ENCODE data around the gene SLC10A3. TPM values are rescaled to one million over a fixed set of nuclear protein-coding genes. Genes with fewer than 3 reads are reported as not detected.
A peak's percentile ranks its signal among the peaks of the same experiment; 100 is the strongest.

Gene SLC10A3
- total and polyA plus RNA-seq, 10 of the 15 experiments (the other 5 are each of a cell fraction or from before 2014, with no cell fraction given): 1.7 to 23.5 (median 11.0) TPM

DNA sequence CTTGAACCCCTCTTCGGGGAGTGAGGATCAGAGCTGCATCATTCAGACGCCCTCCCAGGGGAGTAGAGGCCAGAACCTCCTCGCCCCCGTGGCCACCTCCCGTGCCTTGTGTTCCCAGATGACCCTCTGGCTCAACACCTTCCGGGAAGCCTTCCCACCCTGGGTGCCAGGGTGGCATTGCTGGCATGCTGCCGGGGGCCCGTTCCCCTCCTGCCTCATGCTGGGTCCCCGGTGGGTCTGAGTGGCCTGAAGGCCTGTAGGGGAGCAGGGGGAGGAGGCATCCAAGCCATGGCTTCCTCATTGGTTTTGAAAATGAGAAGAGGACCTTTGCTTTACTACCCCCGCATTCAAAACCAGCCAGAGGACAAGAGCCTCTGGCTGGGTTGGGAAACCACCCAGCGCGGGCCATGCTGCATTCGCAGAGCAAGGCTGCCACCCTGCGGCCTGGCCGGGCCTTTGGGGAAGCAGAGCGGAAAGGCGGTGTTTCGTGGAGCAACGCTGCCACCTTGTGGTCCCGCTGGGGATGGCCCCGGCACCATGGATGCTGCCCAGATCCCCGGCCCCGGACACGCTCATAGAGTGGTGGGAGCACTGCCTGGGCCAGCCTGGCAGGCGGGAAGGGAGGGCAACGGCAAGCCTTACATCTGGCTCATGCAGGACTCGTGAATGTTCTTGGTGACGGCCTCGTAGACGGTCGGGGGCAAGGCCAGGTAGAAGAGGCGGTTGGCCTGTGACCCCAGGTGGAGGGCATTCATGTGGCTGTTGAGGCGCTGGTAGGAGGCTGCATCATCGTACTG is 44.3 kb upstream of the SLC10A3 start:
- POLR2A ChIA-PET: interaction anchor here (0.7 kb wide), 1 partner anchor 162 kb away, joined by 5 read pairs; no protein-coding TSS in a partner anchor
- Histone ChIP-seq H3K36me3 (ENCODE audit: control insufficient read depth in 2 of 2, insufficient read depth in 2 of 2, low read length in 1 of 2) (peaks cover 4 to 8% of the 10 kb centered on the region in 2 experiments), H3K27me3 (replicated peaks in 1 of 2; ENCODE audit: control insufficient read depth in 2 of 2, insufficient read depth in 2 of 2, low read length in 1 of 2) (no peaks in the 10 kb centered on the region), H2AFZ (ENCODE audit: control insufficient read depth, low read depth, low read length) (no peak overlapping the region), H3K9ac (ENCODE audit: control insufficient read depth, insufficient read depth, low read length) (no peak overlapping the region), H3K4me3 (no peak overlapping the region), H3K4me1 (ENCODE audit: control insufficient read depth, insufficient read depth, low read length) (peaks cover 5% of the 10 kb centered on the region), H3K27ac (ENCODE audit: control insufficient read depth, insufficient read depth) (peak overlapping the region; percentile 62), H3K79me2 (ENCODE audit: control insufficient read depth, insufficient read depth, low read length) (no peaks in the 10 kb centered on the region), H4K20me1 (ENCODE audit: control insufficient read depth, insufficient read depth) (no peaks in the 10 kb centered on the region), H3K4me2 (ENCODE audit: control insufficient read depth, insufficient read depth) (peak overlapping the region; percentile 44; the same call in 1 of the 2 replicates), H3K9me3 (replicated peaks; ENCODE audit: control insufficient read depth, insufficient read depth, low read length) (no peaks in the 10 kb centered on the region)
- RAD21 ChIA-PET (ENCODE audit: unreplicated experiment): interaction anchor here (1.6 to 2.0 kb wide), 2 partner anchors 160 to 161 kb away, joined by 3 to 11 read pairs; no protein-coding TSS in a partner anchor
- peak; percentile 38 for DNase-seq (ENCODE audit: low read depth, low spot score)
- in situ Hi-C loops (cut with MboI): loop anchor here (5.0 to 25.0 kb wide), 3 partner anchors 157 to 1577 kb away; partner anchors contain the start of genes EMD and OPN1LW
- intact Hi-C loops (cut with micrococcal nuclease; ENCODE audit: unreplicated experiment): loop anchor here (2.0 kb wide), 2 partner anchors 162 to 218 kb away; no protein-coding TSS in a partner anchor
- SMC1A ChIA-PET (ENCODE audit: uncharacterized antibody, unreplicated experiment): interaction anchor here (1.0 to 1.4 kb wide), 2 partner anchors 9 to 161 kb away, joined by 4 read pairs; no protein-coding TSS in a partner anchor
- 23% methylated on average over 25 of the region's 34 CpGs for WGBS (ENCODE audit: insufficient coverage, insufficient replicate concordance, low lambda C conversion rate, missing lambda C conversion rate)
- peak; percentile 99 for ATAC-seq
- no TSS peak for BruUV-seq (replicated peaks)
- CTCF ChIA-PET: interaction anchor here (0.6 to 2.2 kb wide), 4 partner anchors 9 to 399 kb away, joined by 3 to 18 read pairs (median 6); no protein-coding TSS in a partner anchor
- peak; percentile 90 for FAIRE-seq
- TF ChIP-seq, protein P1, sequence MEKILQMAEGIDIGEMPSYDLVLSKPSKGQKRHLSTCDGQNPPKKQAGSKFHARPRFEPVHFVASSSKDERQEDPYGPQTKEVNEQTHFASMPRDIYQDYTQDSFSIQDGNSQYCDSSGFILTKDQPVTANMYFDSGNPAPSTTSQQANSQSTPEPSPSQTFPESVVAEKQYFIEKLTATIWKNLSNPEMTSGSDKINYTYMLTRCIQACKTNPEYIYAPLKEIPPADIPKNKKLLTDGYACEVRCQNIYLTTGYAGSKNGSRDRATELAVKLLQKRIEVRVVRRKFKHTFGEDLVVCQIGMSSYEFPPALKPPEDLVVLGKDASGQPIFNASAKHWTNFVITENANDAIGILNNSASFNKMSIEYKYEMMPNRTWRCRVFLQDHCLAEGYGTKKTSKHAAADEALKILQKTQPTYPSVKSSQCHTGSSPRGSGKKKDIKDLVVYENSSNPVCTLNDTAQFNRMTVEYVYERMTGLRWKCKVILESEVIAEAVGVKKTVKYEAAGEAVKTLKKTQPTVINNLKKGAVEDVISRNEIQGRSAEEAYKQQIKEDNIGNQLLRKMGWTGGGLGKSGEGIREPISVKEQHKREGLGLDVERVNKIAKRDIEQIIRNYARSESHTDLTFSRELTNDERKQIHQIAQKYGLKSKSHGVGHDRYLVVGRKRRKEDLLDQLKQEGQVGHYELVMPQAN (conservative IDR thresholded peaks at IDR 0.05): no peak
- TF ChIP-seq IKZF1 (conservative IDR thresholded peaks at IDR 0.05) (peak; percentile 47; the same call in 1 of the 2 replicates), CBX3 (IDR thresholded peaks at IDR 0.05; ENCODE audit: borderline replicate concordance, low read depth) (no peak), ZNF207 (IDR thresholded peaks at IDR 0.05; ENCODE audit: borderline replicate concordance) (peak; percentile 86; the same call in 1 of the 2 replicates), JUND (IDR thresholded peaks at IDR 0.05; ENCODE audit: low read depth, low read length) (peak; percentile 18; the same call in 1 of the 2 replicates), NR2F1 (conservative IDR thresholded peaks at IDR 0.05) (peak; percentile 39; the same call in 1 of the 2 replicates), HDGF (IDR thresholded peaks at IDR 0.05) (peak; percentile 50; the same call in 1 of the 2 replicates), RAD21 (IDR thresholded peaks at IDR 0.05; ENCODE audit: insufficient read depth, low read depth, low read length) (peak; percentile 100), EGR1 (IDR thresholded peaks at IDR 0.05; ENCODE audit: borderline replicate concordance in 1 of 2, low read depth in 2 of 2, low read length in 2 of 2) (peak in 1 of 2 experiments; percentile 58; a peak in 2 of 3 replicates), TCF7 (IDR thresholded peaks at IDR 0.05; ENCODE audit: borderline replicate concordance) (no peak), POLR2AphosphoS2 (IDR thresholded peaks at IDR 0.05; ENCODE audit: low read depth, low read length) (no peak), CBFB (IDR thresholded peaks at IDR 0.05; ENCODE audit: low read depth) (no peak), SMC3 (IDR thresholded peaks at IDR 0.05; ENCODE audit: borderline replicate concordance, low read length) (peak; percentile 100)
- TF ChIP-seq, protein P2, sequence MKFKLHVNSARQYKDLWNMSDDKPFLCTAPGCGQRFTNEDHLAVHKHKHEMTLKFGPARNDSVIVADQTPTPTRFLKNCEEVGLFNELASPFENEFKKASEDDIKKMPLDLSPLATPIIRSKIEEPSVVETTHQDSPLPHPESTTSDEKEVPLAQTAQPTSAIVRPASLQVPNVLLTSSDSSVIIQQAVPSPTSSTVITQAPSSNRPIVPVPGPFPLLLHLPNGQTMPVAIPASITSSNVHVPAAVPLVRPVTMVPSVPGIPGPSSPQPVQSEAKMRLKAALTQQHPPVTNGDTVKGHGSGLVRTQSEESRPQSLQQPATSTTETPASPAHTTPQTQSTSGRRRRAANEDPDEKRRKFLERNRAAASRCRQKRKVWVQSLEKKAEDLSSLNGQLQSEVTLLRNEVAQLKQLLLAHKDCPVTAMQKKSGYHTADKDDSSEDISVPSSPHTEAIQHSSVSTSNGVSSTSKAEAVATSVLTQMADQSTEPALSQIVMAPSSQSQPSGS (IDR thresholded peaks at IDR 0.05; ENCODE audit: low read length): no peak
- TF ChIP-seq, protein P3, sequence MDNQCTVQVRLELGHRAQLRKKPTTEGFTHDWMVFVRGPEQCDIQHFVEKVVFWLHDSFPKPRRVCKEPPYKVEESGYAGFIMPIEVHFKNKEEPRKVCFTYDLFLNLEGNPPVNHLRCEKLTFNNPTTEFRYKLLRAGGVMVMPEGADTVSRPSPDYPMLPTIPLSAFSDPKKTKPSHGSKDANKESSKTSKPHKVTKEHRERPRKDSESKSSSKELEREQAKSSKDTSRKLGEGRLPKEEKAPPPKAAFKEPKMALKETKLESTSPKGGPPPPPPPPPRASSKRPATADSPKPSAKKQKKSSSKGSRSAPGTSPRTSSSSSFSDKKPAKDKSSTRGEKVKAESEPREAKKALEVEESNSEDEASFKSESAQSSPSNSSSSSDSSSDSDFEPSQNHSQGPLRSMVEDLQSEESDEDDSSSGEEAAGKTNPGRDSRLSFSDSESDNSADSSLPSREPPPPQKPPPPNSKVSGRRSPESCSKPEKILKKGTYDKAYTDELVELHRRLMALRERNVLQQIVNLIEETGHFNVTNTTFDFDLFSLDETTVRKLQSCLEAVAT (IDR thresholded peaks at IDR 0.05): 0 out of 2 replicates have a peak, but pooled peaks have one; percentile 27
- TF ChIP-seq, protein P4, sequence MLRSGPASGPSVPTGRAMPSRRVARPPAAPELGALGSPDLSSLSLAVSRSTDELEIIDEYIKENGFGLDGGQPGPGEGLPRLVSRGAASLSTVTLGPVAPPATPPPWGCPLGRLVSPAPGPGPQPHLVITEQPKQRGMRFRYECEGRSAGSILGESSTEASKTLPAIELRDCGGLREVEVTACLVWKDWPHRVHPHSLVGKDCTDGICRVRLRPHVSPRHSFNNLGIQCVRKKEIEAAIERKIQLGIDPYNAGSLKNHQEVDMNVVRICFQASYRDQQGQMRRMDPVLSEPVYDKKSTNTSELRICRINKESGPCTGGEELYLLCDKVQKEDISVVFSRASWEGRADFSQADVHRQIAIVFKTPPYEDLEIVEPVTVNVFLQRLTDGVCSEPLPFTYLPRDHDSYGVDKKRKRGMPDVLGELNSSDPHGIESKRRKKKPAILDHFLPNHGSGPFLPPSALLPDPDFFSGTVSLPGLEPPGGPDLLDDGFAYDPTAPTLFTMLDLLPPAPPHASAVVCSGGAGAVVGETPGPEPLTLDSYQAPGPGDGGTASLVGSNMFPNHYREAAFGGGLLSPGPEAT (IDR thresholded peaks at IDR 0.05; ENCODE audit: low read depth): peak; percentile 45; the same call in 1 of the 2 replicates

All from GM12878 (cell line).